RWPE2 (cell line): ENCODE data around the gene JAG1.

ENCODE experiments used
- ATAC-seq: fragments of 200-7000 bp; cut with Tn5 transposase; 3 replicates; pipeline ENCODE4 v1.9.1; 2021; ENCODE audit warnings: low read depth
- DNase-seq: peaks from one replicate; pipeline ENCODE4 v3.0.0-alpha.2; 2020; ENCODE audit warnings: low spot score
- H3K27ac ChIP-seq: fragments of 450-650 bp; 2 replicates; pipeline ENCODE4 v1.5.1; 2017; ENCODE audit warnings: mild to moderate bottlenecking; ENCODE audit not compliant: poor library complexity, severe bottlenecking
- H3K27me3 ChIP-seq: fragments of 250-450 bp; sonication (Bioruptor Pico); 2 replicates; pipeline ENCODE4 v1.5.1; 2021; ENCODE audit warnings: mild to moderate bottlenecking, moderate library complexity; ENCODE audit not compliant: insufficient read depth, poor library complexity, severe bottlenecking
- H3K36me3 ChIP-seq: fragments of 250-450 bp; sonication (Bioruptor Pico); 2 replicates; pipeline ENCODE4 v1.5.1; 2020; ENCODE audit warnings: low read depth, mild to moderate bottlenecking, moderate library complexity
- H3K4me1 ChIP-seq: fragments of 250-450 bp; sonication (Bioruptor Pico); 2 replicates; pipeline ENCODE4 v1.5.1; 2021; ENCODE audit warnings: mild to moderate bottlenecking, moderate library complexity; ENCODE audit not compliant: insufficient read depth, poor library complexity, severe bottlenecking
- H3K4me3 ChIP-seq: fragments of 250-450 bp; sonication (Bioruptor Pico); 2 replicates; pipeline ENCODE4 v1.5.1; 2021; ENCODE audit warnings: mild to moderate bottlenecking, moderate library complexity; ENCODE audit not compliant: severe bottlenecking
- H3K9me3 ChIP-seq: fragments of 250-450 bp; sonication (Bioruptor Pico); 2 replicates; pipeline ENCODE4 v1.5.1; 2021; ENCODE audit warnings: mild to moderate bottlenecking, moderate library complexity; ENCODE audit not compliant: severe bottlenecking
- CTCF ChIP-seq: fragments of 450-650 bp; IDR thresholded peaks from one replicate; pipeline ENCODE4 v1.5.1; 2017; ENCODE audit warnings: mild to moderate bottlenecking, moderate library complexity; ENCODE audit not compliant: poor library complexity, severe bottlenecking

JAG1 gene

GRCh38 chr20:10713161-10713560, 39.4 kb upstream of the JAG1 start:
- no peak for ATAC-seq
- Histone ChIP-seq H3K4me3 (no peak overlapping the region), H3K27ac (no peak overlapping the region), H3K4me1 (peaks cover 39% of the 10 kb centered on the region), H3K9me3 (no peaks in the 10 kb centered on the region), H3K36me3 (no peaks in the 10 kb centered on the region), H3K27me3 (no peaks in the 10 kb centered on the region)
- DNase-seq = no peak
- no peak for TF ChIP-seq CTCF

GRCh38 chr20:10711903-10712451, 38.2 kb upstream of the JAG1 start:
- no peaks in the 10 kb centered on the region for H3K27me3 ChIP-seq
- H3K27ac ChIP-seq = no peak overlapping the region
- peaks cover 37% of the 10 kb centered on the region for H3K4me1 ChIP-seq
- no peak overlapping the region for H3K4me3 ChIP-seq
- DNase-seq (no peak), ATAC-seq (no peak)
- no peaks in the 10 kb centered on the region for H3K9me3 ChIP-seq
- TF ChIP-seq CTCF = no peak
- no peaks in the 10 kb centered on the region for H3K36me3 ChIP-seq

- Histone ChIP-seq H3K4me1 (peaks cover 34% of the 10 kb centered on the region), H3K4me3 (no peak overlapping the region), H3K9me3 (no peaks in the 10 kb centered on the region), H3K27me3 (no peaks in the 10 kb centered on the region), H3K36me3 (no peaks in the 10 kb centered on the region), H3K27ac (no peak overlapping the region)
- DNase-seq = no peak
- no peak for ATAC-seq
- TF ChIP-seq CTCF = no peak
These were observed 37.4 kb upstream of the JAG1 start for GRCh38 chr20:10710991-10711775.

- ATAC-seq (no peak), DNase-seq (no peak)
- Histone ChIP-seq H3K36me3 (no peaks in the 10 kb centered on the region), H3K4me3 (no peak overlapping the region), H3K27ac (no peak overlapping the region), H3K4me1 (peaks cover 26% of the 10 kb centered on the region), H3K27me3 (no peaks in the 10 kb centered on the region), H3K9me3 (no peaks in the 10 kb centered on the region)
- no peak for TF ChIP-seq CTCF
These were observed 36.1 kb upstream of the JAG1 start for GRCh38 chr20:10709916-10710315.
